SK-N-MC (cell line): ENCODE measurements around the gene PTPRK.

Experiments
- EZH2 ChIP-seq: fragments of 200-600 bp; sonication (generic); IDR thresholded peaks from one replicate; pipeline ENCODE4 v1.6.1; 2017; ENCODE audit warnings: antibody characterized with exemption
- FOXP2 ChIP-seq: optimal IDR thresholded peaks from 2 replicates; pipeline ENCODE3; 2011; ENCODE audit warnings: mild to moderate bottlenecking, moderate library complexity; ENCODE audit not compliant: insufficient read depth; ENCODE audit errors: extremely low read length, control extremely low read depth
- POLR2AphosphoS5 ChIP-seq: IDR thresholded peaks from 2 replicates; pipeline ENCODE4 v1.6.1; 2012; ENCODE audit warnings: mild to moderate bottlenecking, low read depth, low read length, borderline replicate concordance

- TF ChIP-seq EZH2: no peak
- TF ChIP-seq POLR2AphosphoS5: no peak
- TF ChIP-seq FOXP2: no peak
Observed at GRCh38 chr6:128361378-128361777, 159.0 kb downstream of the PTPRK start.
